ENCODE measurements around the gene PSMG4.

PSMG4 gene

GRCh38 chr6:3228771-3229565 is 29.8 kb upstream of the PSMG4 start:
- no peak overlapping the region for H3K4me3 ChIP-seq (ENCODE audit: low read depth, low read length)
- TF ChIP-seq MAX (IDR thresholded peaks at IDR 0.05; ENCODE audit: low read depth, low read length) (no peak), MYC (IDR thresholded peaks at IDR 0.05; ENCODE audit: low read depth, low read length) (no peak), CTCF (IDR thresholded peaks at IDR 0.05; ENCODE audit: low read depth, low read length) (no peak), POLR2A (IDR thresholded peaks at IDR 0.05; ENCODE audit: extremely low read depth, insufficient read length) (no peak)
- DNase-seq (ENCODE audit: low read depth) = no peak

GRCh38 chr6:3229566-3230178 is 29.1 kb upstream of the PSMG4 start:
- no peak overlapping the region for H3K4me3 ChIP-seq (ENCODE audit: low read depth, low read length)
- TF ChIP-seq CTCF (IDR thresholded peaks at IDR 0.05; ENCODE audit: low read depth, low read length) (no peak), MYC (IDR thresholded peaks at IDR 0.05; ENCODE audit: low read depth, low read length) (no peak), POLR2A (IDR thresholded peaks at IDR 0.05; ENCODE audit: extremely low read depth, insufficient read length) (no peak), MAX (IDR thresholded peaks at IDR 0.05; ENCODE audit: low read depth, low read length) (no peak)
- DNase-seq (ENCODE audit: low read depth) = no peak

- no peak for DNase-seq (ENCODE audit: low read depth)
- H3K4me3 ChIP-seq (ENCODE audit: low read depth, low read length) = no peak overlapping the region
- TF ChIP-seq CTCF (IDR thresholded peaks at IDR 0.05; ENCODE audit: low read depth, low read length) (no peak), MYC (IDR thresholded peaks at IDR 0.05; ENCODE audit: low read depth, low read length) (no peak), POLR2A (IDR thresholded peaks at IDR 0.05; ENCODE audit: extremely low read depth, insufficient read length) (no peak), MAX (IDR thresholded peaks at IDR 0.05; ENCODE audit: low read depth, low read length) (no peak)
Measured at GRCh38 chr6:3230256-3230882, 28.4 kb upstream of the PSMG4 start.

- H3K4me3 ChIP-seq (ENCODE audit: low read depth, low read length) = no peak overlapping the region
- no peak for DNase-seq (ENCODE audit: low read depth)
- TF ChIP-seq MYC (IDR thresholded peaks at IDR 0.05; ENCODE audit: low read depth, low read length) = no peak
- TF ChIP-seq CTCF (IDR thresholded peaks at IDR 0.05; ENCODE audit: low read depth, low read length) = no peak
- no peak for TF ChIP-seq MAX (IDR thresholded peaks at IDR 0.05; ENCODE audit: low read depth, low read length)
- TF ChIP-seq POLR2A (IDR thresholded peaks at IDR 0.05; ENCODE audit: extremely low read depth, insufficient read length) = no peak
Measured at GRCh38 chr6:3230900-3231246, 27.9 kb upstream of the PSMG4 start.

GRCh38 chr6:3231247-3232016 is 27.3 kb upstream of the PSMG4 start:
- no peak overlapping the region for H3K4me3 ChIP-seq (ENCODE audit: low read depth, low read length)
- TF ChIP-seq CTCF (IDR thresholded peaks at IDR 0.05; ENCODE audit: low read depth, low read length) (no peak), POLR2A (IDR thresholded peaks at IDR 0.05; ENCODE audit: extremely low read depth, insufficient read length) (no peak)
- no peak for DNase-seq (ENCODE audit: low read depth)

Data from NB4 (cell line).